ENCODE results near the gene TACC2. TPM values are rescaled to one million over a fixed set of nuclear protein-coding genes. Genes with fewer than 3 reads are reported as not detected.

The TACC2 gene
- total and polyA plus RNA-seq, 9 of the 15 experiments (the other 6 are each of a cell fraction or from before 2014, with no cell fraction given), result under 0.01 to 0.35 (median 0.03) TPM; not detected in 6

GRCh38 chr10:122208571-122209430 is 219.8 kb downstream of the TACC2 start (continued):
- TF ChIP-seq POLR3G (IDR thresholded peaks at IDR 0.05; ENCODE audit: extremely low read depth, insufficient read length, insufficient replicate concordance) (no peak), CBX3 (IDR thresholded peaks at IDR 0.05; ENCODE audit: borderline replicate concordance in 1 of 2, low read length in 2 of 2) (no peak), KDM5B (IDR thresholded peaks at IDR 0.05; ENCODE audit: insufficient replicate concordance, low read depth, low read length) (no peak), GABPB1 (CRISPR knock-in tag; IDR thresholded peaks at IDR 0.05) (no peak), CREB3 (tag; conservative IDR thresholded peaks at IDR 0.05; ENCODE audit: low read depth) (no peak), FOXP4 (CRISPR knock-in tag; IDR thresholded peaks at IDR 0.05; ENCODE audit: borderline replicate concordance) (no peak), ZNF3 (CRISPR knock-in tag; IDR thresholded peaks at IDR 0.05) (no peak), HMGXB4 (CRISPR knock-in tag; IDR thresholded peaks at IDR 0.05) (no peak), THRB (CRISPR knock-in tag; conservative IDR thresholded peaks at IDR 0.05) (no peak), ZFX (CRISPR knock-in tag; IDR thresholded peaks at IDR 0.05) (no peak), CBFA2T2 (conservative IDR thresholded peaks at IDR 0.05) (no peak), CREM (IDR thresholded peaks at IDR 0.05; ENCODE audit: low read depth) (no peak)
